A549 (cell line): Measurements from ENCODE around the gene PDIA5.
A peak's percentile ranks its signal among the peaks of the same experiment; 100 is the strongest.

ENCODE experiments used
- CHD4 ChIP-seq: fragments of 200-600 bp; sonication (generic); IDR thresholded peaks from 2 replicates; pipeline ENCODE4 v1.6.1; 2016; ENCODE audit warnings: antibody characterized with exemption, mild to moderate bottlenecking, borderline replicate concordance
- EP300 ChIP-seq, 2 experiments: fragments of >200 bp; sonication (Bioruptor Twin); formaldehyde crosslinking; IDR thresholded peaks; 2 replicates in 1 of 2; 3 replicates in 1 of 2; pipeline ENCODE4 v1.6.1; 2016 to 2017
- JUN ChIP-seq, 2 experiments: fragments of >200 bp; sonication (Bioruptor Twin); formaldehyde crosslinking; IDR thresholded peaks; 2 replicates in 1 of 2; 3 replicates in 1 of 2; pipeline ENCODE4 v1.6.1; 2016 to 2017
- JUNB ChIP-seq: fragments of >200 bp; sonication (Bioruptor Twin); formaldehyde crosslinking; IDR thresholded peaks from 2 replicates; pipeline ENCODE4 v1.6.1; 2016
- MAFK ChIP-seq: fragments of 450-650 bp; IDR thresholded peaks from 2 replicates; pipeline ENCODE4 v1.6.1; 2014; ENCODE audit not compliant: partially characterized antibody
- PBX3 ChIP-seq: IDR thresholded peaks from 2 replicates; pipeline ENCODE4 v1.6.1; 2012
- POLR2A ChIP-seq: IDR thresholded peaks from 2 replicates; pipeline ENCODE4 v1.6.1; 2012; ENCODE audit warnings: mild to moderate bottlenecking, low read length
- RAD21 ChIP-seq, 2 experiments: fragments of >200 bp in 1 of 2; sonication (Bioruptor Twin) in 1 of 2; formaldehyde crosslinking in 1 of 2; IDR thresholded peaks in 1 of 2; conservative IDR thresholded peaks in 1 of 2; 2 replicates in 1 of 2; 3 replicates in 1 of 2; pipeline ENCODE4 v1.6.1; 2012 to 2018; ENCODE audit warnings: inconsistent platforms in 1 of 2
- RCOR1 ChIP-seq: fragments of 150-350 bp; IDR thresholded peaks from 2 replicates; pipeline ENCODE4 v1.6.1; 2014; ENCODE audit warnings: antibody characterized with exemption, low read length, low read depth
- RFX5 ChIP-seq: fragments of 450-650 bp; IDR thresholded peaks from 2 replicates; pipeline ENCODE4 v1.7.1; 2014; ENCODE audit warnings: antibody characterized with exemption, mild to moderate bottlenecking, moderate library complexity
- ZFP36 ChIP-seq: fragments of 450-650 bp; IDR thresholded peaks from 2 replicates; pipeline ENCODE4 v1.6.1; 2014; ENCODE audit warnings: borderline replicate concordance; ENCODE audit not compliant: partially characterized antibody
- ZSCAN20 ChIP-seq: fragments of 250-450 bp; sonication (Bioruptor Pico); IDR thresholded peaks from 2 replicates; pipeline ENCODE4 v1.8.0; 2022; ENCODE audit warnings: mild to moderate bottlenecking, moderate library complexity
- TF ChIP-seq, protein P1 (sequence below): fragments of 200-600 bp; sonication (generic); IDR thresholded peaks from 2 replicates; pipeline ENCODE4 v1.6.1; 2016; ENCODE audit warnings: antibody characterized with exemption, mild to moderate bottlenecking, moderate library complexity
- TF ChIP-seq, protein P2 (sequence below): fragments of >200 bp; sonication (Bioruptor Twin); formaldehyde crosslinking; IDR thresholded peaks from 3 replicates; pipeline ENCODE4 v1.5.1; 2016

DNA sequence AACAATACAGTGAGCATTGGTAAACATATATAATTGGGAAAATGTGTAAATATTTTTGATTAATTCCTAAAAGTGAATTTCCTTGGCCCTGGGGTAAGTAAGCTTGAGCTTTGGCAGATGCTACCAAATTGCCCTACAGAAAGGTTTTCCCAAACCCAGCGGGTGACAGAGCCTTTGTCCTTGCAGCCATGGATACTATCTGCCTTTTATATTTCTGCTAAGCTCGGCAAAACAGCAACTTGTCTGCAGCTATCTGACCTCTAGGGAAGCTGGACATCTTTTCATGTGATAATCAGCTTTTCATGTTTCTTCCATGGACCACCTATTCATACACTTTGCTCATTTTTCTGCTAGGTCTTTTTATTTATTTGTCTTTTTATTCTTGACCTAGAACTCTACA lies 70.2 kb downstream of the PDIA5 start:
- TF ChIP-seq POLR2A (no peak), ZFP36 (no peak), EP300 (IDR thresholded peaks at IDR 0.05) (no peak), ZSCAN20 (no peak), RAD21 (conservative IDR thresholded peaks at IDR 0.05 in 1 of 2, IDR thresholded peaks at IDR 0.05 in 1 of 2) (no peak), JUN (IDR thresholded peaks at IDR 0.05) (no peak), RCOR1 (no peak), JUNB (no peak), PBX3 (no peak), RFX5 (no peak), MAFK (peak; percentile 90), CHD4 (no peak)
- TF ChIP-seq, protein P1, sequence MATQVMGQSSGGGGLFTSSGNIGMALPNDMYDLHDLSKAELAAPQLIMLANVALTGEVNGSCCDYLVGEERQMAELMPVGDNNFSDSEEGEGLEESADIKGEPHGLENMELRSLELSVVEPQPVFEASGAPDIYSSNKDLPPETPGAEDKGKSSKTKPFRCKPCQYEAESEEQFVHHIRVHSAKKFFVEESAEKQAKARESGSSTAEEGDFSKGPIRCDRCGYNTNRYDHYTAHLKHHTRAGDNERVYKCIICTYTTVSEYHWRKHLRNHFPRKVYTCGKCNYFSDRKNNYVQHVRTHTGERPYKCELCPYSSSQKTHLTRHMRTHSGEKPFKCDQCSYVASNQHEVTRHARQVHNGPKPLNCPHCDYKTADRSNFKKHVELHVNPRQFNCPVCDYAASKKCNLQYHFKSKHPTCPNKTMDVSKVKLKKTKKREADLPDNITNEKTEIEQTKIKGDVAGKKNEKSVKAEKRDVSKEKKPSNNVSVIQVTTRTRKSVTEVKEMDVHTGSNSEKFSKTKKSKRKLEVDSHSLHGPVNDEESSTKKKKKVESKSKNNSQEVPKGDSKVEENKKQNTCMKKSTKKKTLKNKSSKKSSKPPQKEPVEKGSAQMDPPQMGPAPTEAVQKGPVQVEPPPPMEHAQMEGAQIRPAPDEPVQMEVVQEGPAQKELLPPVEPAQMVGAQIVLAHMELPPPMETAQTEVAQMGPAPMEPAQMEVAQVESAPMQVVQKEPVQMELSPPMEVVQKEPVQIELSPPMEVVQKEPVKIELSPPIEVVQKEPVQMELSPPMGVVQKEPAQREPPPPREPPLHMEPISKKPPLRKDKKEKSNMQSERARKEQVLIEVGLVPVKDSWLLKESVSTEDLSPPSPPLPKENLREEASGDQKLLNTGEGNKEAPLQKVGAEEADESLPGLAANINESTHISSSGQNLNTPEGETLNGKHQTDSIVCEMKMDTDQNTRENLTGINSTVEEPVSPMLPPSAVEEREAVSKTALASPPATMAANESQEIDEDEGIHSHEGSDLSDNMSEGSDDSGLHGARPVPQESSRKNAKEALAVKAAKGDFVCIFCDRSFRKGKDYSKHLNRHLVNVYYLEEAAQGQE: no peak
- TF ChIP-seq, protein P2, sequence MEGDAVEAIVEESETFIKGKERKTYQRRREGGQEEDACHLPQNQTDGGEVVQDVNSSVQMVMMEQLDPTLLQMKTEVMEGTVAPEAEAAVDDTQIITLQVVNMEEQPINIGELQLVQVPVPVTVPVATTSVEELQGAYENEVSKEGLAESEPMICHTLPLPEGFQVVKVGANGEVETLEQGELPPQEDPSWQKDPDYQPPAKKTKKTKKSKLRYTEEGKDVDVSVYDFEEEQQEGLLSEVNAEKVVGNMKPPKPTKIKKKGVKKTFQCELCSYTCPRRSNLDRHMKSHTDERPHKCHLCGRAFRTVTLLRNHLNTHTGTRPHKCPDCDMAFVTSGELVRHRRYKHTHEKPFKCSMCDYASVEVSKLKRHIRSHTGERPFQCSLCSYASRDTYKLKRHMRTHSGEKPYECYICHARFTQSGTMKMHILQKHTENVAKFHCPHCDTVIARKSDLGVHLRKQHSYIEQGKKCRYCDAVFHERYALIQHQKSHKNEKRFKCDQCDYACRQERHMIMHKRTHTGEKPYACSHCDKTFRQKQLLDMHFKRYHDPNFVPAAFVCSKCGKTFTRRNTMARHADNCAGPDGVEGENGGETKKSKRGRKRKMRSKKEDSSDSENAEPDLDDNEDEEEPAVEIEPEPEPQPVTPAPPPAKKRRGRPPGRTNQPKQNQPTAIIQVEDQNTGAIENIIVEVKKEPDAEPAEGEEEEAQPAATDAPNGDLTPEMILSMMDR: no peak
